PC-9 (cell line): ENCODE data around the gene SV2A.

Experiments used
- CTCF ChIP-seq: fragments of 200-600 bp; sonication (generic); conservative IDR thresholded peaks from 2 replicates; pipeline ENCODE4 v1.6.1; 2017; ENCODE audit warnings: mixed run types, antibody characterized with exemption, mild to moderate bottlenecking, moderate library complexity
- EZH2 ChIP-seq: fragments of 200-600 bp; sonication (generic); IDR thresholded peaks from 2 replicates; pipeline ENCODE4 v1.8.0; 2017; ENCODE audit warnings: antibody characterized with exemption, low read depth

GRCh38 chr1:149885339-149886120 is 32.1 kb downstream of the SV2A start:
- peak; percentile 13; the same call in 1 of the 2 replicates for TF ChIP-seq CTCF
- TF ChIP-seq EZH2 = no peak
